GM18861 (cell line): ENCODE measurements around the gene NEDD4L.
"Not testable (repeated sequence)": the region's sequence is repeated elsewhere in the genome, so short reads cannot be mapped to it uniquely, and the experiment has no call there.

Experiments used
- ATAC-seq: cut with Tn5 transposase; IDR thresholded peaks from one replicate; pipeline ENCODE4 v1.9.1; 2021; ENCODE audit not compliant: unreplicated experiment

NEDD4L gene

DNA sequence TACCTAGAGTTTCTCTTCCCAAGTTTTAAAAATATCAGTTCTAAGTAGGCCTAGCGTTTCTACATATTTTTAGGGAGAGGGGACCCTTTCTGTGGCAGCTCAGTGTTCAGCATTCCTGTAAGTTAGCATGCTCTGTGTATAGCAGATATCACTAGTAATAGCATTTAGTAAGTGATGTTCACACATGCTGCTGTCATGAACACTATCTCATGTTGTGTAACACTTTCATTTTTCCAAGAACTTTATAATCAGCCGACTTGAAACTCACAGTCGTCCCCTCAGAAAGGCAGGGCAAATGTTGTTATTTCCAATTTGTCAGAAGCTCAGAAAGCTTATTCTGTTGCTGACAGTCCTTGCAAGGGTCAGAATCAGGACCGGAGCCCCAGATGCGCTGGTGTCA is 317.2 kb downstream of the NEDD4L start:
- ATAC-seq: no peak

DNA sequence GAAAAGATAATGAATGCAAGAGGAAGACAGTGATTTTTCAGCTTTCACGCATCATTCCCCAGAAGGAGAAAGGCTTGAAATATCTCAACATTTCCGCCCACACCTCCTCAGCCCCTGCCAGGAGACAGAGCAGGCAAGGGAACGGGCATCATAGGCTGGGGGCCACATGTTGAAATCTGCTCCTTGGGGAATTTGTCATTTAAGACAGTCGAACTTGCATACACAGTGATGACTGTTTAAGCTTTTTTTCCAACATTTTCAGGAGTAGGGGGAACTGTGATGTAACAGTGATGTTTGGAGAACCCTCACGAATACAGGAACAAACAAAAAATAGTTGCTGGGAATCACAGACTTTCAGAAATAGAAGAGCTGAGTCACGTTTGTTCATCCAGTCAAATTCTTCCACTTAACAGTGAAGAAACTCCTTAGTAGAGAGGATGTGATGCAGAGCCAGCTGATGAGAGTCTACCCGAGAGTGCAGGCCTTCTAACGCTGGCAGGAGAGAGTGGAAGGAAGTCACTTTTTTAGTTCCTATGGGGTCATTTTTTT is 318.1 kb downstream of the NEDD4L start:
- no peak for ATAC-seq

- ATAC-seq: no peak
Observed at GRCh38 chr18:58362829-58363271, 318.8 kb downstream of the NEDD4L start.

GRCh38 chr18:58363767-58364540 is 319.9 kb downstream of the NEDD4L start:
- ATAC-seq: no peak

DNA sequence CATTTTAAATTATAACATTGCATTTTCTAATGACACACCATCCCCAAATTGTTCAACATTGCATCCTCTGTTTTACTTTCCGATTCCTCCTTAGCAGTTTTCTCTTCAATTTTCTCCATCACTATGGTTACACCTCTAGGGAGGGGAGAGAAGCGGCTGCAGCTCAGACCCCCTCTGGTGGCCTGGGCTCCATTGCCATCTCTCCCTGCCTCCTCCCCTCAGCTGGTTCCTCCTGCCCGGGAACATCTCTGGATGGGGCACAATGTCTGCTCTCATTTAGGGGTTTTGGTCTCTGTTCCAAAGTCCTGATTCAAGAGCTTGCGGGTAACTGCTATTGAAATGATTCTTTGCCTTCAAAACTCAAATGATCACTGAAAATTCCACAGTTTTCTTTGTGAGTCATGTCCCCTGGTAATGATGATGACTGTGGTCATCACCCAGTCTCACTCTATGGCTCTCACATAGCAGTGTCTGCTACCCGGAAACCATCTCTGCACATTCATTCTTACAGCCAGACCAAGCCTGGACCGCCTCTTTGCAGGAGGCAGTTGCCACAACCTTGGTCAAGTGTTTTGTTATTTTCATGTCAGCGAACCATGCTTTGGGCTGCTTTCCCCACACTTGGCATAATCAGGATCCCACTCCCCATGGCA is 321.0 kb downstream of the NEDD4L start:
- no peak for ATAC-seq

GRCh38 chr18:58367425-58368140 is 323.6 kb downstream of the NEDD4L start:
- no peak for ATAC-seq

DNA sequence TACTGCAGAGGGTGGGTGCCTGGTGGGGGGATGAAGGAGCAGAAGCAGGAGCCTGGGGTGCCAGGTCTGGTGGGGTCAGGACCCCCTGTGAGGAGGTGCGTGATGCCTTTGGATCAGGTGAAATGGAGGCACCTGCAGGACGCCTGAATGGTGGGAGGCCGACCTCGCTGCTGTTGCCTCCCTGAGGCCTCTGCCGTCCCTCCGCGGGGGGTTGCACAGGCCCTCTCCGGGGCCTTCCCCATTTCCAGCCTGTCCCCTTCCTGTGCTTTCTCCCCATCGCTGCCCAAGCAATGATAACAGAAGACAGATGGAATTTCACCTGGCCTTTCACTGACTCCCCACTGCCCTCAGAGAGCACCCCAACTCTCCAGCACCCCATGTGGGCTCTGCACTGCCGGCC is 325.6 kb downstream of the NEDD4L start:
- ATAC-seq: no peak

GRCh38 chr18:58370038-58370580 is 326.1 kb downstream of the NEDD4L start:
- ATAC-seq: no peak

GRCh38 chr18:58370612-58371011 is 326.6 kb downstream of the NEDD4L start:
- ATAC-seq: no peak

DNA sequence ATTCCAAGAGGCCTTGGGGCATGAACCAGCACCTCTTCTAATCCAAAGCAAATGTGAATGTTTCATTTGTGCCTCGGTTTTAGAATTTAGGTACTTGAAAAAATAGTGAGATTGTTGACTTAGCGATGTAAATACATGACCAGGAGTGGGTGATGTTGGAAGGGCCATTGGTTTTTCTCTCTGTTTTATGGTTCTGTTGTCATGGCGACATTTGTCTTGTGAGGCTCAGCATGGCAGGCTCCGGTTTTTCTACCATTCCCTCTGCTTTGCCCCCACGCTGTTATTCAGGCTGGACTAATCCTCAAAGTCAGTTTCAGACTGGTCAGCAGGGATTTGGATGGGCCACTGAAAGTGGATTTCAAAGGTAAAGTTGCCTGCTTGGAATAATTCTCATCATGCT is 329.5 kb downstream of the NEDD4L start:
- ATAC-seq: no peak

DNA sequence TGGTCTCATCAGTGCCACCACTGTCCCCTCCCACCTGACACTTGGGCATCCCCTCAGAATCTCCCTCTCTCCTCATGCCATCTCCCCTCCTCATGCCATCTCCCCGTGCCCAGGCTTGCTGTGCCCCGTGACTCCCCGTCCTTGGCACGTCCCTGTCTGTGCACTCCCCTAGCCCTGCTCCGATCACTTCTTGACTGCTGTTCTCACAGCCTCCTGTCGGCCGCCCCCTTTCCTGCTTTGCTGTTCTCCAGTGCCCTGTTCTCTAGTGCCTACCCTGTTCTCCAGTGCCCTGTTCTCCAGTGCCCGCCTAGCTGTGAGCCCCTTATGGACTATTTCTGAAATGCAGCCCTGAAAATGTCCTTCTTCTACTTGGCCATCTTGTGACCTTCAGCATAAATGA is 331.0 kb downstream of the NEDD4L start:
- no peak for ATAC-seq

GRCh38 chr18:58378411-58379379 is 334.7 kb downstream of the NEDD4L start:
- no peak for ATAC-seq

GRCh38 chr18:58379443-58379842 is 335.4 kb downstream of the NEDD4L start:
- no peak for ATAC-seq

DNA sequence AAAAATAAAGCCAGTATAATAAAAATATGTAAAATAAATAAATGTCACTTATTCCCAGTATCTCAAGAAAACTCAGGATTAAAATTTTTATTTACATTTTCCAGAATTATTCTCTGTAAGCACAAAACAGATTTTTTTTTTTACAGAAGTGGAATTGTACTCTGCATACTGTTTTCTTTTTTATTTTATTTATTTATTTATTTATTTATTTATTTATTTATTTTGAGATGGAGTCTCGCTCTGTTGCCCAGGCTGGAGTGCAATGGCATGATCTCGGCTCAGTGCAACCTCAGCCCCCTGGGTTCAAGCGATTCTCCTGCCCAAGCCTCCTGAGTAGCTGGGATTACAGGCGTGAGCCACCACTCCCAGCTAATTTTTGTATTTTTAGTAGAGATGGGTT is 336.1 kb downstream of the NEDD4L start:
- not testable (repeated sequence) for ATAC-seq

DNA sequence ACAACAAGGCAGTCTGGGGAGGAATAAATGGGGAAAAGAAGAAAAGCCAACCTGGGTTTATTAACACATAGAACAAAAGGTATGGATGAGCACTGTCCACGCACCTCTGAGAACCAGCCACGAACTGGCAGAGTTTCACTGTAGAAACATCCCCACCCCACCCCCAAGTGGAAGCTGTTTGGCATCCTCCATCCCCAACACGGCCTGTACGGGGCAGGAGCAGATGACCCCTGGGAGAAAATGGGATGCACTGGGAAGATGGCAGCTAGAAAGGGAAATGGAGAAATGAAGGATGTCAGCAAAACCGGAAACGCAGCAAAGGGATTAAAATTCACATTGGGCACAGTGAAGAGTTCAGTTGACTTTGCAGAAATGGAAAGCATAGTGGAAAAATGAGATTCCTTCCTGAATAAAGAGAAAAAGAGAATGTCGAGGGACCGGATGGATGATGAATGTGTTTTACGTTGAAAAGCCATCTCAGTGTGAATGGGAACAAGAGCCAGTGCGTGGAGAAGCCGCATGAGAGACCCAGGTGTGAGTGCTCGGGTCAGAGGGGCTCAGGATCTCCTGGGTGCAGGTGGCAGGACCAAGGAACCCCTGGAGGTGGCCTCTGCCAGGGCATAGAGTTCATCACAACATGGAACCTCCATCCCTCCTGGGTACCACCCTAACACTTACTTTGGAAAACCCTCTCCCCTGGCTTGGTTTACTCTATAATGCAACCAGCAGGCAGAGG is 337.8 kb downstream of the NEDD4L start:
- no peak for ATAC-seq

DNA sequence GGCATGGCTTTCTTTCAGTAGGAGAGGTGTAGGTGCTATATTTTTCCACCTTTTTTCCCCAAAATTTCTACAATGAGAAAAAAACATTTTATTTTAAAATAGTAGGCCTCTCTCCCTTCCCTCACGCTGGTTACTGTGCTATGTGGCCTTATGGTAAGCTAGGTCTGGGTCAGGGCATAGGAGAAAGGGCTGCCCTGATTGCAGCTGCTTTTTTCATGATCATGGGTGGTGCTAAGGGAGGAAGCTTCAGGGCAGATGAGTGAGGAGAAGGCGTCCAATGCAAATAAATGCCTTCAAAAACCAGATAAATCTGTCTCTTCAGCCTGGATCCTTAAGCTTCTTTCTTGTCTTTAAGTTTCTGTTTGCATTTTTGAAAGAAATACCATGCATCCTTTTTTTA is 338.4 kb downstream of the NEDD4L start:
- ATAC-seq: no peak

GRCh38 chr18:58385472-58385871 is 341.4 kb downstream of the NEDD4L start:
- no peak for ATAC-seq

- no peak for ATAC-seq
Observed at GRCh38 chr18:58386780-58387179, 342.8 kb downstream of the NEDD4L start.

DNA sequence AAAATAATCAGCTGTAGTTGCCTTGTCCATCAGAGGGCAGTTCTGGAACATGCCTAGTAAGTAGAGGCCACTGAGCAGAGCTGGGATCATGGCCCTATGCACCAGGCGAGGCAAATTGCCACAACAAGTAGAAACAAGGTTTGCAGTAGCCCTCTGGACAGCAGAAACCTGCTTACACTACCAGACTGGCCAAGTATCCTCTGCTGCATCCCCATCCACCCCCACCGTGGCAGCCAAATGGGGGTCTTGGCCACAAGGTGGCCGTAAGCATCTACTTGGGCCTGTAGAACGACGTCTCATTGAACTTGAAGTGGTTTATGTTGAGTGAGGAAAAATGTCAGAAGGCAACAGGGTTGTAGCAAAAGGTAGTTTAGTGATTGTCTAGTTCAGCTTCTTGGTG is 343.7 kb downstream of the NEDD4L start:
- no peak for ATAC-seq

- no peak for ATAC-seq
Observed at GRCh38 chr18:58388736-58389135, 344.7 kb downstream of the NEDD4L start.
